GM19455 (cell line): ENCODE data around the gene RASAL1.

ENCODE experiments used
- ATAC-seq: cut with Tn5 transposase; IDR thresholded peaks from one replicate; pipeline ENCODE4 v1.9.1; 2021; ENCODE audit not compliant: unreplicated experiment

Gene RASAL1

GRCh38 chr12:113162102-113163029 lies 26.8 kb upstream of the RASAL1 start:
- ATAC-seq, result no peak

DNA sequence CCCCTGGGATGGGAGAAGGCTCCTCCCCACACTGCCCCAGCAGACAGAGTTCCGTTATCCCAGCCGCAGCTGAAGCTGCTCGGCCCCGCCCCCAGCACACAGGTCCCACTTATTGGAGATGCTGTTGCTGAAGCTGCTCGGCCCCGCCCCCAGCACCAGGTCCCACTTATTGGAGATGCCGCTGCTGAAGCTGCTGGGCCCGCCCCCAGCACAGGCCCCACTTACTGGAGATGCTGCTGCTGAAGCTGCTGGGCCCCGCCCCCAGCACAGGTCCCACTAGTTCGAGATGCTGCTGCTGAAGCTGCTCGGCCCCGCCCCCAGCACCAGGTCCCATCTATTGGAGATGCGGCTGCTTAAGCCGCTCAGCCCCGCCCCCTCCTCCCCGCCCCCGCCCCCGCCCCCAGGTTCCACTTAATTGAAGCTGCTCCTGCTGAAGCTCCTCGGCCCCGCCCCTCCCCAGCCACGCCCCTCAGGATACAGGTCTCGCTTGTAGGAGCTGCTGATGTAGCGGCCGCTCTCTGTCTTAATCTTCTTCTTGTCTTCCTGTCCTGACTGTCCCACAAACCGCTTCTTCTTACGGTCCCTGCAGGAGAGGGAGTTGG lies 26.0 kb upstream of the RASAL1 start:
- no peak for ATAC-seq

DNA sequence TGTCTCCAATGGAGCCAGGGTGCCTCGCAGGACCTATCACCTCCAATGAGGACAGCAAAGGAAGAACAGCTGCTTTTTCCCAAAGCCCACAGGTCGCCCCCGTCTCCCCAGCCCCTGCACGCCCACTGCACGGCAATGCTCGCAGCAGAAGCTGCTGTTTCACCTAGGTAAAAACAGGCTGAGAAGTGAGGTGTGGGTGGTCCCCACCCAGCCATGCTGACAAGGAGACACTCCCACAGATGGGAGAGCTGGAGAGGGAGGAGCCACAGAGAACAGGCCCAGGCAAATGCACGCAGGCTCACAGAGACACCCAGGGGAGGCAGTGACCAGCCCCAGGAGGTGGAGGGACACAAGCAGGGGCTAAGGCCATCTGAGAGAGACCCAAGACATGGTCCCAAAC lies 24.4 kb upstream of the RASAL1 start:
- ATAC-seq, result no peak

DNA sequence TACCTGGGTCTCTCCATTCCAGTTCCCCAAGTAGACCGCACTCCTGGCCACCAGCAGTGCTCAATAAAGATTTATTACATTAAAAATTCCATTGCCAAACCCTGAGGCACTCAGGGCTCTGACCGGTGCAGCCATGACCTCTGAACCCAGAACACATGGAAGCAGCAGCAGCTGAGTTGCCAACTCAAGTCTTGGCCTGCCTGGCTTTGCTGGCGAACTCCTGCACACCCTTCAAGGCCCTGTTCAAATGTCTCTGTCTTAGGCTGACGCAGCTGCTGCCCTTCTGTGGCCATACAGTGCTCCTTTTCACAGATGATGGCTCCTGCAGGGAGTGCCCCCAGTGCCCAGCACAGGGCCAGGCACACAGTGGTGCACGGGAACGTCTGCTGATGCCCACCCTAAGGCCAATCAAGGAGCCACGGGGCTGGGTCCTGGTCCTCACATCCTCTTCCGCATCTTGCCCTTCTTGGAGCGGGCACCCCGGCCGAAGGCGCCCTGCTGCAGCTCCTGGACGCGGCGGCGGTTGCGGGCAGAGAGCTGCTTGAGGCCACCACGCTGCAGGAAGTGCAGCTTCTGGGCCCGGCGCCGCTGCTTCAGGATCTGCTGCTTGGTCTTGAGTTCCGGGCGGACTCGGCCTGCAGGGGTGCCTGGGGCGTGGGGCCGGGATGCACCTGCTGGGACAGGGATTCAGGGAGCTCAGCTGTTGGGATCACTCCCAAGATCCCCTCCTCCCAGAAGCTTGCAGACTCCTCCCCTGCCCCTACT lies 23.1 kb upstream of the RASAL1 start:
- ATAC-seq, result no peak

- ATAC-seq, result no peak
Measured at GRCh38 chr12:113157218-113157859, 21.8 kb upstream of the RASAL1 start.

DNA sequence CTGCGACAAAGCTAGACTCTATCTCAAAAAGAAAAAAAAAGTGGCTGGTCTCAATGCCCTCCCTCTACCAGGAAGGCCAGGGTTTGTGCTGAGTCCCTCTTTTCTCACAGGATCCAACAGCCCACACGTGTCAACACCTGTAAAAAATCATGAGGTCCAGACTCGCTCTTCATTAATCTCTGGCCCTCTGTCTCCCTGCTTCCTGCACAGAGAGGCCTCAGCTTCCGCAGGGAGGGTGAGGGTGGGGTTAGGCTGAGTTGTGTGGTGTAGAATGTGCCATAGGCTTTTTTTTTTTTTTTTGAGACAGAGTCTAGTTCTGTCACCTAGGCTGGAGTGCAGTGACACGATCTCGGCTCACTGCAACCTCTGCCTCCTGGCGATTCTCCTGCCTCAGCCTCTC lies 20.1 kb upstream of the RASAL1 start:
- ATAC-seq, result no peak

- ATAC-seq, result no peak
Measured at GRCh38 chr12:113155060-113155459, 19.5 kb upstream of the RASAL1 start.

- no peak for ATAC-seq
Measured at GRCh38 chr12:113154351-113154973, 18.9 kb upstream of the RASAL1 start.

DNA sequence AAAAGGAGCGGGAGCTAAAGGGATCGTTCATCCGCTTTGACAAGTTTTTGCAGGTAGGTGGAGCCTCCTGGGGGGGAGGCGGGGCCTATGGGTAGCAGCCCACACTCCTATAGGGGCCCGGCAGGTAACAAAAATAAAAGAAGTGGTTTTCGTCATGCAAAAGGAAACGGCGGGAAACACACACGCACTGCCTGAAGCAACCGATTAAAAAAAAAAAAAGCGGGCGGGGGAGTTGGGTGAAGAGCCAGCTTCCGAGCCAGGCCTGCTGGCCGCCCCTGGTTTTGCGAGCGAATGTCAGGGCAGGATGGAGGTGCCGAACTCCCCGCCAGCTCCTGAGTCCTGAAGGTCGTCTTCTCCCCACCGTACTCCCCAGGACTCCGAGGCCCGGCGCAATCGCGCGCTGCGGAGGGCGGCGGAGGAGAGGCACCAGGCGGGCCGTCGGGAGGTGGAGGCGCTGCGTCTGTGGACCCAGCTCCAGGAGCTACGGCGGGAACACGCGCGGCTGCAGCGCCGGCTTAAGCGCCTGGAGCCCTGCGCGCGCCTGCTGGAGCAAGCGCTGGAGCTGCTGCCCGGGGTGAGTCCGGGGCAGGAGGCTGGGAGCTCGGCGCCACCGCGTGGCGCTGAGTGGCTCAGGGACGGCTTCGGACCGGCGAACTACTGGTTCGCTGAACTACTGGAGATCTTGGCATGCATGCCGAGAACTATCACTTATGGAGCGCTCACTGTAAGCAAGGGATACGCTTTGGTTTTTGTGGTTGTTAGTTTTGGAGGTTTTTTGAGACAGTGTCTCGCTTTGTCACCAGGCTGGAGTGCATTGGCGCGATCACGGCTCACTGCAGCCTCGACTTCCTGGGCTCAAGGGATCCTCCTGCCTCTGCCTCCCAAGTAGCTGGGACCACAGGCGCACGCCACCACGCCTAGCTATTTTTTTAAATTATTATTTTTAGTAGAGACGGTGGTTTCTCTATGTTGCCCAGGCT lies 17.6 kb upstream of the RASAL1 start:
- ATAC-seq, result peak; percentile 60

- no peak for ATAC-seq
Measured at GRCh38 chr12:113152196-113152834, 16.8 kb upstream of the RASAL1 start.

DNA sequence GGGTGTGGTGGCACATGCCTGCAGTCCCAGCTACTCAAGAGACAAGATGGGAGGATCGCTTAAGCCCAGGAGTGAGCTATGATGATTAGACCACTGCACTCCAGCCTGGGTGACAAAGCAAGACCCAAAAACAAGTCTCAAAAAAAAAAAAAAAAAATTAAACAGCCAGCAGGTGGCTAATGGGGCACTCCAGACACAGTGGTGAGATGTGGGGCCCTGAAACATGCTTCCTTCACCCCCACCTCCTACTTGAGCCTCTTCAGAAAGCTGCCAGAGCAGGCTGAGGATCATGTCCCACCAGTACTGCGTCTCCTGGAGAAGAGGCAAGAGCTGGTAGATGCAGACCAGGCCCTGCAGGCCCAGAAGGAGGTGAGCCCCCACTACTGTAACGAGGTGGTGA lies 16.1 kb upstream of the RASAL1 start:
- no peak for ATAC-seq

DNA sequence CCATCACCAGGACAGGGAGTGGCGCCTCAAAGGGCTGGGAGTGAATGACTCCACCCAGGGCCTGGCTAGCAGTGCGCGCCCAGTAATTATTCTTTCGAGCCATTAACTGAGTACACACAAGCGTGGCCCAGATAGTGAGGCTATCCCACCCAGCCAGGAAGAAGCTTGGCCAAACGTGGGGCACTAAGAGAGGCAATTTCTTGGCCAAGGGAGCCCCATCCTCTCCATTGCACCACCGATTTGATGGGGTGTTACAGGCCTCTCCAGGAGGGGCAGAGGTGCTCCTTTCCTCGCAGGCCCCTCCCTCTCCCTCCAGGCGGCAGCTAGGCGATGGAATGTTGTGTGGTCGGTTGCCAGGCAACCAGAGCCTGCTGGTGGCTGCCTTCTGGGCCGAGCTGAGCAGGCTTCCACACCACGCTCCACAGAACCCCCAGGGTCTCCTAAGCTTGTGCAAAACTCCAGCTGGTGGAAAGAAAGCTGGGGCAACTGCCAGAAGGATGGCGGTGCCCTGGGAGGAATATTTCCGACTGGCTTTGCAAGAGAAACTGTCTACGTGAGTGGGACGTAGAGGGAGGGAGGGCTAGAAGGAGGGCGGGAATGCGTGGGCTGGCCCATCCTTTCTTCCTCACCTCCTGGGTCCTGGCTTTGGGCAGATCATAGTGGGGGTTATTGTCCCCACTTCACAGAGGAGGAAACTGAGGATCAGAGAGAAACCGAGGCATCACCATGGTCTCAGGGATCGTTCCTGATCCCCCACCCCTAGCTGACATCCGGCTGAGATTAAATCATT lies 14.0 kb upstream of the RASAL1 start, which contains the start of gene CFAP73:
CFAP73 (plus strand) TSS at position 364 of the 790 bp plus-strand sequence; CDS start at position 498, 134 bp downstream.
- ATAC-seq, result no peak

DNA sequence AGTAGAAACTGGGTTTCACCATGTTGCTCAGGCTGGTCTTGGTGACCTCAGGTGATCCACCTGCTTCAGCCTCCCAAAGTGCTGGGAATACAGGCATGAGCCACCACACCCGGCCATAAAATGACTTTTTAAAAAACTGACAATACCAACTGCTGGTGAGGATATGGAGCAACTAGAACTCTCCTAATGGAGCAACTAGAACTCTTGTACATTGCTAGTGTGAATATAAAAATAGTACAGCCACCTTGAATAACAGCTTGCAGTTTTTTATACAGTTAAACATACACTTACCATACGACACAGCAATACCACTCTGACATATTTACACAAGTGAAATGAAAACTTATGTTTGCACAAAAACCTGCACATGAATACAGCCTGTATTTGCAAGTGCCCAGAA lies 11.4 kb upstream of the RASAL1 start:
- ATAC-seq, result no peak

DNA sequence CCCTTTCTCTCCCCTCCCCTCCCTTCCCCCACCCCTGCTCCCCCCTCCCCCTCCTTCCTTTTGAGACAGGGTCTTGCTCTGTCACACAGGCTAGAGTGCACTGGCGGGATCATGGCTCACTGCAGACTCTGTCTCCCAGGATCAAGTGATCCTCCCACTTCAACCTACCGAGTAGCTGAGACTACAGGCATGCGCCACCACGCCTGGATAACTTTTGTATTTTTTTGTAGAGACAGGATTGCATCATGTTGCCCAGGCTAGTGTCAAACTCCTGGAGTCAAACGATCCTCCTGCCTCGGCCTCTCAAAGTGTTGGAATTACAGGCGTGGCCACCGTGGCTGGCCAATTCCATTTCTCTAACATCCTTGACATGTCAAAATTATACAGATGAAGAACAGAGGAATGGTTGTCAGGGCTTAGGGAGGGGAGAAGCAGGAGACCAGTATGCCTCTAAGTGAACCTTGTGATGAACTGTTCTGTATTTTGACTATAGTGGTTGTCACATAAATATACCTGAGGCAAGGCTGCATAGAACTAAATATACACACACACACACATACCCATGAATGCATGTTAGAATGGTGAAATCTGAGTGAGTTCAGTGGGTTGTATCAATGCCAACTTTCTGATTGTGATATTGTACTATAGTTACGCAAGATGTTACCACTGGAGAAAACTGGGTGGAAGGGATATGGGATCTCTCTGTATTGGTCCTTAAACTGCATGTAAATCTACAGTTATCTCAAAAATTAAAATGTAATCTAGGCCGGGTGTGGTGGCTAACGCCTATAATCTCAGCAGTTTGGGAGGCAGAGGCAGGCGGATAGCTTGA lies 10.4 kb upstream of the RASAL1 start:
- ATAC-seq, result no peak

DNA sequence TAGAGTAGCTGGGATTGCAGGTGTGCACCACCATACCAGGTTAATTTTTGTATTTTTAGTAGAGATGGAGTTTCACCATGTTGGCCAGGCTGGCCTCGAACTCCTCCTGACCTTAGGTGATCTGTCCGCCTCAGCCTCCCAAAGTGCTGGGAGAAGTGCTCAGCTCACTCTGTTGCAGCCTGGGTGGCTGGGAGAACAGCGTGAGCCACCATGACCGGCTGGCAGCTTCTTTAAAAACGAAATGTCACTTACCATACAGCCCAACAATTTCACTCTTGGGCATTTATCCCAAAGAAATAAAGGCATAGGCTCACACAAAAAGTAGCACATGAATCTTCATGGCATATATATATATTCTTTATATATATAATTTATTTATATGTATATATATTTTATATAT lies 9.2 kb upstream of the RASAL1 start:
- ATAC-seq, result no peak

DNA sequence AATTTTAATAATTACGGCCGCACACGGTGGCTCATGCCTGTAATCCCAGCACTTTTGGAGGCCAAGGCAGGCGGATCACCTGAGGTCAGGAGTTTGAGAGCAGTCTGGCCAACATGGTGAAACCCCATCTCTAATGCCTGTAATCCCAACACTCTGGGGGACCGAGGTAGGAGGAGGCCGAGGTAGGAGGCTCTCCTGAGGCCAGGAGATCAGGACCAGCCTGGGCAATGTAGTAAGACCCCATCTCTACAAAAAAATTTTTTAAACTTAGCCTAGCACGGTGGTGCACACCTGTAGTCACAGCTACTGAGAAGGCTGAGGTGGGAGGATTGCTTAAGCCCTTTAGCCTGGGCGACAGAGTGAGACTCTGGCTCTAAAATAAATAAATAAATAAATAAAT lies 8.4 kb upstream of the RASAL1 start:
- ATAC-seq, result no peak

- no peak for ATAC-seq
Measured at GRCh38 chr12:113142886-113143332, 7.3 kb upstream of the RASAL1 start.
